Prostate gland (tissue), 2 donors: ENCODE measurements around the gene WNT5A.

Experiments
- POLR2A ChIP-seq: fragments of 450-650 bp; IDR thresholded peaks from one replicate; pipeline ENCODE4 v1.6.1; 2016; ENCODE audit warnings: antibody characterized with exemption, mild to moderate bottlenecking
- POLR2AphosphoS5 ChIP-seq: sonication (generic); formaldehyde crosslinking; IDR thresholded peaks from one replicate; pipeline ENCODE4 v1.6.1; 2017; ENCODE audit warnings: antibody characterized with exemption
- TF ChIP-seq, protein P1 (sequence below), 4 experiments: fragments of 200-600 bp in 2 of 4; fragments of 450-650 bp in 2 of 4; sonication (generic) in 2 of 4; IDR thresholded peaks; 1 replicate in 3 of 4; 2 replicates in 1 of 4; pipeline ENCODE4 v1.5.1; 2016 to 2019; ENCODE audit warnings: antibody characterized with exemption in 4 of 4, mild to moderate bottlenecking in 2 of 4, moderate library complexity in 2 of 4

- TF ChIP-seq, protein P1, sequence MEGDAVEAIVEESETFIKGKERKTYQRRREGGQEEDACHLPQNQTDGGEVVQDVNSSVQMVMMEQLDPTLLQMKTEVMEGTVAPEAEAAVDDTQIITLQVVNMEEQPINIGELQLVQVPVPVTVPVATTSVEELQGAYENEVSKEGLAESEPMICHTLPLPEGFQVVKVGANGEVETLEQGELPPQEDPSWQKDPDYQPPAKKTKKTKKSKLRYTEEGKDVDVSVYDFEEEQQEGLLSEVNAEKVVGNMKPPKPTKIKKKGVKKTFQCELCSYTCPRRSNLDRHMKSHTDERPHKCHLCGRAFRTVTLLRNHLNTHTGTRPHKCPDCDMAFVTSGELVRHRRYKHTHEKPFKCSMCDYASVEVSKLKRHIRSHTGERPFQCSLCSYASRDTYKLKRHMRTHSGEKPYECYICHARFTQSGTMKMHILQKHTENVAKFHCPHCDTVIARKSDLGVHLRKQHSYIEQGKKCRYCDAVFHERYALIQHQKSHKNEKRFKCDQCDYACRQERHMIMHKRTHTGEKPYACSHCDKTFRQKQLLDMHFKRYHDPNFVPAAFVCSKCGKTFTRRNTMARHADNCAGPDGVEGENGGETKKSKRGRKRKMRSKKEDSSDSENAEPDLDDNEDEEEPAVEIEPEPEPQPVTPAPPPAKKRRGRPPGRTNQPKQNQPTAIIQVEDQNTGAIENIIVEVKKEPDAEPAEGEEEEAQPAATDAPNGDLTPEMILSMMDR (IDR thresholded peaks at IDR 0.05): no peak
- no peak for TF ChIP-seq POLR2A
- no peak for TF ChIP-seq POLR2AphosphoS5
These were observed 28.6 kb upstream of the WNT5A start for GRCh38 chr3:55515550-55516246.
